ENCODE results near the gene HAUS3. TPM values are rescaled to one million over a fixed set of nuclear protein-coding genes. Genes with fewer than 3 reads are reported as not detected.

Gene HAUS3
- total RNA-seq, 6 experiments from 2014 or later = 3.5 to 5.1 (median 4.6) TPM

GRCh38 chr4:2182994-2183393 lies 58.9 kb downstream of the HAUS3 start:
- no peaks in the 10 kb centered on the region for H3K9me3 ChIP-seq
- no peak overlapping the region for H3K4me3 ChIP-seq
- intact Hi-C loops (cut with DNase I) = no loop called here
- no peak overlapping the region for H3K27ac ChIP-seq
- WGBS (ENCODE audit: insufficient coverage, low coverage, low lambda C conversion rate, missing lambda C conversion rate) = 74% methylated on average over 3 of the region's 3 CpGs
- DNase-seq = no peak
- no peak for ATAC-seq
- no peaks in the 10 kb centered on the region for H3K36me3 ChIP-seq
- TF ChIP-seq CTCF (IDR thresholded peaks at IDR 0.05) (no peak), POLR2A (IDR thresholded peaks at IDR 0.05) (no peak)
- H3K4me1 ChIP-seq = no peaks in the 10 kb centered on the region
- H3K27me3 ChIP-seq = no peaks in the 10 kb centered on the region

GRCh38 chr4:2180410-2180809 lies 61.5 kb downstream of the HAUS3 start:
- Histone ChIP-seq H3K4me3 (no peak overlapping the region), H3K9me3 (no peaks in the 10 kb centered on the region), H3K36me3 (no peaks in the 10 kb centered on the region), H3K27ac (no peak overlapping the region), H3K4me1 (no peaks in the 10 kb centered on the region), H3K27me3 (no peaks in the 10 kb centered on the region)
- DNase-seq (no peak), ATAC-seq (no peak)
- WGBS (ENCODE audit: insufficient coverage, low coverage, low lambda C conversion rate, missing lambda C conversion rate) = 81% methylated on average over 2 of the region's 2 CpGs
- intact Hi-C loops (cut with DNase I) = no loop called here
- TF ChIP-seq POLR2A (IDR thresholded peaks at IDR 0.05) (no peak), CTCF (IDR thresholded peaks at IDR 0.05) (no peak)

- WGBS (ENCODE audit: insufficient coverage, low coverage, low lambda C conversion rate, missing lambda C conversion rate) = 73% methylated on average over 4 of the region's 7 CpGs
- no peaks in the 10 kb centered on the region for H3K4me1 ChIP-seq
- no peaks in the 10 kb centered on the region for H3K9me3 ChIP-seq
- no peak overlapping the region for H3K4me3 ChIP-seq
- H3K36me3 ChIP-seq = no peaks in the 10 kb centered on the region
- H3K27me3 ChIP-seq = no peaks in the 10 kb centered on the region
- intact Hi-C loops (cut with DNase I) = no loop called here
- no peak overlapping the region for H3K27ac ChIP-seq
- no peak for DNase-seq
- no peak for ATAC-seq
- TF ChIP-seq POLR2A (IDR thresholded peaks at IDR 0.05) (no peak), CTCF (IDR thresholded peaks at IDR 0.05) (no peak)
Observed at GRCh38 chr4:2179717-2180116, 62.2 kb downstream of the HAUS3 start.

- no peaks in the 10 kb centered on the region for H3K9me3 ChIP-seq
- TF ChIP-seq CTCF (IDR thresholded peaks at IDR 0.05) = no peak
- no peak for DNase-seq
- no peak for ATAC-seq
- H3K4me3 ChIP-seq = no peak overlapping the region
- H3K27ac ChIP-seq = no peak overlapping the region
- no peaks in the 10 kb centered on the region for H3K36me3 ChIP-seq
- intact Hi-C loops (cut with DNase I) = no loop called here
- no peaks in the 10 kb centered on the region for H3K4me1 ChIP-seq
- WGBS (ENCODE audit: insufficient coverage, low coverage, low lambda C conversion rate, missing lambda C conversion rate) = no CpG with 5 or more reads among the region's 1 CpG
- no peaks in the 10 kb centered on the region for H3K27me3 ChIP-seq
Observed at GRCh38 chr4:2178986-2179385, 62.9 kb downstream of the HAUS3 start.

Small RNA genes lying within 50 kb of the gene (small RNA-seq; reads per million reads assigned to genes)
- gene COX6B1P5 = 0 reads per million in 2 experiments

Other genes with a start within 250 kb of the HAUS3 start
- 10 to 100 TPM in 2 of 6 experiments, 1 to 10 TPM in 4; 6.6 to 14.7 (median 8.7) TPM for gene NELFA, start 233.1 kb downstream of the HAUS3 start, total RNA-seq
- gene NAT8L, start 182.8 kb downstream of the HAUS3 start, total RNA-seq = under 1 TPM in 2 of 6 experiments, not detected in 4; 0.02 to 0.05 TPM
- 1 to 10 TPM in 4 of 6 experiments, under 1 TPM in 2; 0.87 to 2.5 (median 1.4) TPM for gene POLN, start within 50 bp of the HAUS3 start, total RNA-seq
- 10 to 100 TPM; 17.8 to 23.0 (median 19.7) TPM for gene MXD4, start 20.0 kb upstream of the HAUS3 start, total RNA-seq
- 1 to 10 TPM; 2.5 to 9.6 (median 4.8) TPM for gene ZFYVE28, start 176.5 kb upstream of the HAUS3 start, total RNA-seq
- under 1 TPM in 5 of 6 experiments, not detected in 1; 0.25 to 0.86 (median 0.29) TPM for gene CFAP99, start 176.8 kb upstream of the HAUS3 start, total RNA-seq
- 10 to 100 TPM; 16.2 to 22.5 (median 18.0) TPM for gene RNF4, start 227.0 kb upstream of the HAUS3 start, total RNA-seq

All from right lobe of liver (tissue), 6 donors.